Esophagus muscularis mucosa (tissue), 4 donors: ENCODE data around the gene AIMP1. TPM values are rescaled to one million over a fixed set of nuclear protein-coding genes. Genes with fewer than 3 reads are reported as not detected.

Source experiments
- DNase-seq: peaks from one replicate; pipeline ENCODE4 v3.0.0-alpha.2; 2017; ENCODE audit errors: extremely low spot score
- H3K27ac ChIP-seq, 4 donors: fragments of 200-600 bp; sonication (generic); replicated peaks in 1 of 4; 1 replicate in 3 of 4; 2 replicates in 1 of 4; pipeline ENCODE4 v1.5.1; 2016 to 2019; ENCODE audit warnings: mild to moderate bottlenecking in 1 of 4
- H3K27me3 ChIP-seq, 4 donors: fragments of 200-600 bp; sonication (generic); one replicate each; pipeline versions ENCODE4 v1.5.1 to v1.6.0; 2016 to 2019
- H3K36me3 ChIP-seq, 4 donors: fragments of 200-600 bp; sonication (generic); one replicate each; pipeline ENCODE4 v1.5.1; 2016 to 2019
- H3K4me1 ChIP-seq, 4 donors: fragments of 200-600 bp; sonication (generic); one replicate each; pipeline ENCODE4 v1.5.1; 2016 to 2019
- H3K4me3 ChIP-seq, 4 donors: fragments of 200-600 bp; sonication (generic); 1 replicate in 2 of 4; 2 replicates in 2 of 4; pipeline ENCODE4 v1.5.1; 2016 to 2019; ENCODE audit warnings: mild to moderate bottlenecking in 4 of 4, moderate library complexity in 1 of 4
- H3K9me3 ChIP-seq, 4 donors: fragments of 200-600 bp; sonication (generic); 1 replicate in 3 of 4; 2 replicates in 1 of 4; pipeline ENCODE4 v1.5.1; 2016 to 2019
- CTCF ChIP-seq, 3 experiments: fragments of 200-600 bp in 2 of 3; fragments of 450-650 bp in 1 of 3; sonication (generic) in 2 of 3; IDR thresholded peaks; one replicate each; pipeline ENCODE4 v1.5.1; 2017 to 2019; ENCODE audit warnings: antibody characterized with exemption in 3 of 3, mild to moderate bottlenecking in 2 of 3, moderate library complexity in 1 of 3
- EP300 ChIP-seq: sonication (generic); formaldehyde crosslinking; IDR thresholded peaks from one replicate; pipeline ENCODE4 v1.6.1; 2017; ENCODE audit warnings: antibody characterized with exemption
- POLR2A ChIP-seq: fragments of 450-650 bp; IDR thresholded peaks from one replicate; pipeline ENCODE4 v1.6.1; 2017; ENCODE audit warnings: antibody characterized with exemption, moderate library complexity, mild to moderate bottlenecking, low read depth
- POLR2AphosphoS5 ChIP-seq, 2 donors: sonication (generic); formaldehyde crosslinking; IDR thresholded peaks; one replicate each; pipeline ENCODE4 v1.6.1; 2017; ENCODE audit warnings: antibody characterized with exemption in 2 of 2
- WGBS: methylation state at CpG from one replicate; pipeline ENCODE4 v1.1.5; 2018; 5-methylcytosine and 5-hydroxymethylcytosine counted together
- intact Hi-C: fragments of 100-400 bp; cut with DNase I; formaldehyde crosslinking; loops from one replicate; pipeline ENCODE4 v1.15.1; 2023
- total RNA-seq, 4 donors: library from RNA; depleted of rRNA; stranded (reverse); fragments of >200 nt; gene quantifications; one replicate each; pipeline versions ENCODE4 v1.1.0 to v1.2.1, GENCODE V29; 2016

Gene AIMP1
- total RNA-seq, 4 donors from 2014 or later = 19.1 to 29.9 (median 25.7) TPM

GRCh38 chr4:106287353-106287969, 28.9 kb upstream of the AIMP1 start:
- H3K27me3 ChIP-seq = no peaks in the 10 kb centered on the region
- peaks cover 0 to 48% (median 13%) of the 10 kb centered on the region in 4 donors for H3K36me3 ChIP-seq
- no peak for DNase-seq
- no peak overlapping the region for H3K27ac ChIP-seq
- no peaks in the 10 kb centered on the region for H3K4me1 ChIP-seq
- no peaks in the 10 kb centered on the region for H3K9me3 ChIP-seq
- TF ChIP-seq POLR2A = no peak
- no peak for TF ChIP-seq POLR2AphosphoS5 (IDR thresholded peaks at IDR 0.05)
- no peak for TF ChIP-seq EP300
- no peak for TF ChIP-seq CTCF (IDR thresholded peaks at IDR 0.05)
- intact Hi-C loops = no loop called here
- no peak overlapping the region for H3K4me3 ChIP-seq

- no peaks in the 10 kb centered on the region for H3K4me1 ChIP-seq
- intact Hi-C loops = no loop called here
- no peak overlapping the region for H3K27ac ChIP-seq
- DNase-seq = no peak
- H3K36me3 ChIP-seq = peaks cover 10 to 71% (median 29%) of the 10 kb centered on the region in 4 donors
- H3K4me3 ChIP-seq = no peak overlapping the region
- 95% methylated on average over 2 of the region's 2 CpGs for WGBS
- H3K27me3 ChIP-seq = no peaks in the 10 kb centered on the region
- no peak for TF ChIP-seq EP300
- TF ChIP-seq POLR2A = no peak
- TF ChIP-seq POLR2AphosphoS5 (IDR thresholded peaks at IDR 0.05) = no peak
- TF ChIP-seq CTCF (IDR thresholded peaks at IDR 0.05) = no peak
- no peaks in the 10 kb centered on the region for H3K9me3 ChIP-seq
Observed at GRCh38 chr4:106289737-106290136, 26.6 kb upstream of the AIMP1 start.

GRCh38 chr4:106291678-106292077, 24.7 kb upstream of the AIMP1 start:
- no peak overlapping the region for H3K27ac ChIP-seq
- H3K4me1 ChIP-seq = no peaks in the 10 kb centered on the region
- H3K27me3 ChIP-seq = no peaks in the 10 kb centered on the region
- 94% methylated on average over 5 of the region's 5 CpGs for WGBS
- DNase-seq = no peak
- no peak for TF ChIP-seq POLR2A
- TF ChIP-seq CTCF (IDR thresholded peaks at IDR 0.05) = no peak
- no peak for TF ChIP-seq POLR2AphosphoS5 (IDR thresholded peaks at IDR 0.05)
- TF ChIP-seq EP300 = no peak
- peaks cover 10 to 79% (median 34%) of the 10 kb centered on the region in 4 donors for H3K36me3 ChIP-seq
- no peaks in the 10 kb centered on the region for H3K9me3 ChIP-seq
- no peak overlapping the region for H3K4me3 ChIP-seq
- intact Hi-C loops = no loop called here

GRCh38 chr4:106294062-106294461, 22.3 kb upstream of the AIMP1 start:
- Histone ChIP-seq H3K4me3 (no peak overlapping the region), H3K9me3 (no peaks in the 10 kb centered on the region), H3K27me3 (no peaks in the 10 kb centered on the region), H3K27ac (no peak overlapping the region), H3K4me1 (no peaks in the 10 kb centered on the region), H3K36me3 (peaks cover 10 to 74% (median 34%) of the 10 kb centered on the region in 4 donors)
- intact Hi-C loops = no loop called here
- DNase-seq = no peak
- TF ChIP-seq CTCF (IDR thresholded peaks at IDR 0.05) = no peak
- no peak for TF ChIP-seq EP300
- TF ChIP-seq POLR2A = no peak
- no peak for TF ChIP-seq POLR2AphosphoS5 (IDR thresholded peaks at IDR 0.05)
- WGBS = 89% methylated on average over 10 of the region's 10 CpGs
